ENCODE measurements around the gene SMG1.
"Not testable (repeated sequence)": the region's sequence is repeated elsewhere in the genome, so short reads cannot be mapped to it uniquely, and the experiment has no call there.

DNA sequence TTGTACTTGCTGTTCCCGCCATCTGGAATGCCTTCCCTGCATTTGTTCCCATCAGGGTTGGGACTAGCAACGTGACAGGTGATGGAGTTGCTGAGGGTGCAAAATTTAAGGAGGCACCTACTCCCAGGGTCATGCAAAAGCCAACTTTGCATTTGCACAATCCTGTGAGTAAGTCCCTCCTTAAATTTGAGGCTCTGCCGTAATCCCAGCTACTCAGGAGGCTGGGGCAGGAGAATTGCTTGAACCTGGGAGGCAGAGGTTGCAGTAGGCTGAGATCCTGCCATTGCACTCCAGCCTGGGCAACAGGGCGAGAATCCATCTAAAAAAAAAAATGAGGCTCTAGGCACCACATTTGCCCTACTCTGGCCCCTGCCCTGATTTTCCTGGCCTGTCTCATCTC, 3.9 kb upstream of the SMG1 start:
- TF ChIP-seq, protein P1, sequence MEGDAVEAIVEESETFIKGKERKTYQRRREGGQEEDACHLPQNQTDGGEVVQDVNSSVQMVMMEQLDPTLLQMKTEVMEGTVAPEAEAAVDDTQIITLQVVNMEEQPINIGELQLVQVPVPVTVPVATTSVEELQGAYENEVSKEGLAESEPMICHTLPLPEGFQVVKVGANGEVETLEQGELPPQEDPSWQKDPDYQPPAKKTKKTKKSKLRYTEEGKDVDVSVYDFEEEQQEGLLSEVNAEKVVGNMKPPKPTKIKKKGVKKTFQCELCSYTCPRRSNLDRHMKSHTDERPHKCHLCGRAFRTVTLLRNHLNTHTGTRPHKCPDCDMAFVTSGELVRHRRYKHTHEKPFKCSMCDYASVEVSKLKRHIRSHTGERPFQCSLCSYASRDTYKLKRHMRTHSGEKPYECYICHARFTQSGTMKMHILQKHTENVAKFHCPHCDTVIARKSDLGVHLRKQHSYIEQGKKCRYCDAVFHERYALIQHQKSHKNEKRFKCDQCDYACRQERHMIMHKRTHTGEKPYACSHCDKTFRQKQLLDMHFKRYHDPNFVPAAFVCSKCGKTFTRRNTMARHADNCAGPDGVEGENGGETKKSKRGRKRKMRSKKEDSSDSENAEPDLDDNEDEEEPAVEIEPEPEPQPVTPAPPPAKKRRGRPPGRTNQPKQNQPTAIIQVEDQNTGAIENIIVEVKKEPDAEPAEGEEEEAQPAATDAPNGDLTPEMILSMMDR (conservative IDR thresholded peaks at IDR 0.05 in 1 of 2, IDR thresholded peaks at IDR 0.05 in 1 of 2; ENCODE audit: low read depth in 1 of 2, low read length in 2 of 2): not testable (repeated sequence)
- TF ChIP-seq EZH2 (IDR thresholded peaks at IDR 0.05; ENCODE audit: low read length, missing control alignments): not testable (repeated sequence)
